ENCODE measurements around the gene CDC42. TPM values are rescaled to one million over a fixed set of nuclear protein-coding genes. Genes with fewer than 3 reads are reported as not detected.

CDC42 gene
- total and polyA plus RNA-seq, 2 experiments from 2014 or later = 69.7 to 358 TPM

- Histone ChIP-seq H3K4me3 (no peak overlapping the region), H3K36me3 (replicated peaks; ENCODE audit: insufficient read depth, low read depth) (no peaks in the 10 kb centered on the region), H3K4me2 (no peak overlapping the region), H4K20me1 (ENCODE audit: insufficient read depth, poor library complexity, severe bottlenecking) (no peaks in the 10 kb centered on the region), H3K27ac (no peak overlapping the region), H3K79me2 (no peaks in the 10 kb centered on the region), H3K9me2 (replicated peaks; ENCODE audit: insufficient read depth) (no peaks in the 10 kb centered on the region), H2AFZ (no peak overlapping the region), H3K27me3 (no peaks in the 10 kb centered on the region), H3K4me1 (ENCODE audit: insufficient read depth) (peaks cover 17% of the 10 kb centered on the region), H3K9me3 (ENCODE audit: low read depth) (no peaks in the 10 kb centered on the region)
- no peak for TF ChIP-seq EZH2phosphoT487 (IDR thresholded peaks at IDR 0.05; ENCODE audit: low read depth, severe bottlenecking, unreplicated experiment)
- no peak for TF ChIP-seq EZH2 (IDR thresholded peaks at IDR 0.05; ENCODE audit: borderline replicate concordance)
- TF ChIP-seq, protein P1, sequence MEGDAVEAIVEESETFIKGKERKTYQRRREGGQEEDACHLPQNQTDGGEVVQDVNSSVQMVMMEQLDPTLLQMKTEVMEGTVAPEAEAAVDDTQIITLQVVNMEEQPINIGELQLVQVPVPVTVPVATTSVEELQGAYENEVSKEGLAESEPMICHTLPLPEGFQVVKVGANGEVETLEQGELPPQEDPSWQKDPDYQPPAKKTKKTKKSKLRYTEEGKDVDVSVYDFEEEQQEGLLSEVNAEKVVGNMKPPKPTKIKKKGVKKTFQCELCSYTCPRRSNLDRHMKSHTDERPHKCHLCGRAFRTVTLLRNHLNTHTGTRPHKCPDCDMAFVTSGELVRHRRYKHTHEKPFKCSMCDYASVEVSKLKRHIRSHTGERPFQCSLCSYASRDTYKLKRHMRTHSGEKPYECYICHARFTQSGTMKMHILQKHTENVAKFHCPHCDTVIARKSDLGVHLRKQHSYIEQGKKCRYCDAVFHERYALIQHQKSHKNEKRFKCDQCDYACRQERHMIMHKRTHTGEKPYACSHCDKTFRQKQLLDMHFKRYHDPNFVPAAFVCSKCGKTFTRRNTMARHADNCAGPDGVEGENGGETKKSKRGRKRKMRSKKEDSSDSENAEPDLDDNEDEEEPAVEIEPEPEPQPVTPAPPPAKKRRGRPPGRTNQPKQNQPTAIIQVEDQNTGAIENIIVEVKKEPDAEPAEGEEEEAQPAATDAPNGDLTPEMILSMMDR (IDR thresholded peaks at IDR 0.05; ENCODE audit: poor library complexity) = no peak
- WGBS (ENCODE audit: low lambda C conversion rate, missing lambda C conversion rate) = 92% methylated on average over 15 of the region's 15 CpGs
- no peak for DNase-seq (ENCODE audit: low spot score)
These were observed 80.2 kb downstream of the CDC42 start for GRCh38 chr1:22132517-22133235.

DNA sequence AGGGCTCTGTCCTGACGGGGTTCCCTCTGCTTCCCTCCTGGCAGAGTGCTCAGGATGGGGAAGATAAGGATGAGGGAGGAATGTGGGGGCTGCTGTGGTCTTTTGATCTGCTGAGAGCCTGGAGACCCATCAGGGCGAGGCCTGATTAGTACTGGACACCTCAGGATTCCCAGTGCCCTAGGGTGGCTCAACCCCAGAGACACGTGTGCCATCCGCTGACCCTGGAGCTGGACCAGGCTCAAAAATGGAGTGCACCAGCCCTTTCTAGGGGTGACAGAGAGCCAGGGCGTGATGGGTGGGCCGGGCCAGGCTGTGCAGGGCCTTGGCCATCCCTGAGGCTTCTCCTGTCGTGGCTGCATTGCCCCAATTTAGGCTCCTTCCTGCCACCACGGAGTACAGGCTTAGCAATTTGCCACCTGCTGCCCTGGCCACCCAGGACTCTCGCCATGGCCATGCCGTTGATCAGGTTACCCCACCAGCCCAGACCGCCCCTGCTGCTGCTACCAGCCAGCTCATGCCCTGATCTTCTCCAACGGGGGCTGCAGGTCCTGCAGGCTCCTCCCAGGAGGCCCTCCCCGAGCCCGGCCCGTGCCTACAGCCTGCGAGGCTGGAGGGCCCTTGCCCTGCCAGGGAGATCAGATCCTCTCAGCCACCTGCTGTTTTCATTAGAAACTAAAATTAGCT, 80.9 kb downstream of the CDC42 start:
- Histone ChIP-seq H3K79me2 (no peaks in the 10 kb centered on the region), H3K36me3 (replicated peaks; ENCODE audit: insufficient read depth, low read depth) (no peaks in the 10 kb centered on the region), H3K27ac (no peak overlapping the region), H2AFZ (no peak overlapping the region), H3K4me3 (no peak overlapping the region), H4K20me1 (ENCODE audit: insufficient read depth, poor library complexity, severe bottlenecking) (no peaks in the 10 kb centered on the region), H3K9me3 (ENCODE audit: low read depth) (no peaks in the 10 kb centered on the region), H3K4me2 (no peak overlapping the region), H3K9me2 (replicated peaks; ENCODE audit: insufficient read depth) (no peaks in the 10 kb centered on the region), H3K4me1 (ENCODE audit: insufficient read depth) (peaks cover 21% of the 10 kb centered on the region), H3K27me3 (peaks cover 4% of the 10 kb centered on the region)
- DNase-seq (ENCODE audit: low spot score) = no peak
- WGBS (ENCODE audit: low lambda C conversion rate, missing lambda C conversion rate) = 72% methylated on average over 16 of the region's 16 CpGs
- TF ChIP-seq EZH2 (IDR thresholded peaks at IDR 0.05; ENCODE audit: borderline replicate concordance) = no peak
- no peak for TF ChIP-seq EZH2phosphoT487 (IDR thresholded peaks at IDR 0.05; ENCODE audit: low read depth, severe bottlenecking, unreplicated experiment)
- TF ChIP-seq, protein P1 (IDR thresholded peaks at IDR 0.05; ENCODE audit: poor library complexity) = no peak

GRCh38 chr1:22133931-22134324, 81.4 kb downstream of the CDC42 start:
- no peaks in the 10 kb centered on the region for H3K9me3 ChIP-seq (ENCODE audit: low read depth)
- H3K4me2 ChIP-seq = no peak overlapping the region
- no peaks in the 10 kb centered on the region for H3K36me3 ChIP-seq (replicated peaks; ENCODE audit: insufficient read depth, low read depth)
- no peak overlapping the region for H3K27ac ChIP-seq
- 60% methylated on average over 15 of the region's 15 CpGs for WGBS (ENCODE audit: low lambda C conversion rate, missing lambda C conversion rate)
- no peaks in the 10 kb centered on the region for H3K79me2 ChIP-seq
- no peaks in the 10 kb centered on the region for H4K20me1 ChIP-seq (ENCODE audit: insufficient read depth, poor library complexity, severe bottlenecking)
- H3K4me1 ChIP-seq (ENCODE audit: insufficient read depth) = peaks cover 21% of the 10 kb centered on the region
- TF ChIP-seq EZH2phosphoT487 (IDR thresholded peaks at IDR 0.05; ENCODE audit: low read depth, severe bottlenecking, unreplicated experiment) (no peak), EZH2 (IDR thresholded peaks at IDR 0.05; ENCODE audit: borderline replicate concordance) (no peak)
- TF ChIP-seq, protein P1 (IDR thresholded peaks at IDR 0.05; ENCODE audit: poor library complexity) = no peak
- no peak for DNase-seq (ENCODE audit: low spot score)
- no peak overlapping the region for H3K4me3 ChIP-seq
- H2AFZ ChIP-seq = no peak overlapping the region
- H3K27me3 ChIP-seq = peaks cover 4% of the 10 kb centered on the region
- no peaks in the 10 kb centered on the region for H3K9me2 ChIP-seq (replicated peaks; ENCODE audit: insufficient read depth)

Measured in hepatocyte (in vitro differentiated cells).